HG03558 (cell line): ENCODE data around the gene OR2V1.
"Not testable (repeated sequence)": the region's sequence is repeated elsewhere in the genome, so short reads cannot be mapped to it uniquely, and the experiment has no call there.

Experiments
- ATAC-seq: cut with Tn5 transposase; IDR thresholded peaks from one replicate; pipeline ENCODE4 v1.9.1; 2021; ENCODE audit warnings: moderate number of reproducible peaks; ENCODE audit not compliant: unreplicated experiment; ENCODE audit errors: extremely low read depth

Gene OR2V1

DNA sequence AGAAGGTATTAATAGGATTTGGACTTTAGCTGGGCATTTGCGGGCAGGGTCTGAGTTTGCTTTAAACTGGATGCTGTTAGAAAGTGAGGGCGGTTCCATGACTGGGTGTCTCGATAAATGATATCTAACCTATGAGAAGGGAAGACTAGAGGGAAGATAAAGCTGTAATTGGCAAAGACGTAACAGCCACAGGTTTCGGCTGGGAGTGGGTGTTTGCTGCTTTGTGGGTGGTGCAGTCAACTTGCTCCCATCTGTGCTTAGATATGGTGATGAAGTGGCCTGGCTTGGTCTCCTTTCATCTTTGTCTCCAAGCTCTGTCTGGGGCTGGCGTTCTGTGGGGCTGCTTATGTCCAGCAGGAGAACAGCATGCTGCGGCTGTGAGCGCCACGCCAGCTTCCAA is 23.3 kb downstream of the OR2V1 start:
- no peak for ATAC-seq

DNA sequence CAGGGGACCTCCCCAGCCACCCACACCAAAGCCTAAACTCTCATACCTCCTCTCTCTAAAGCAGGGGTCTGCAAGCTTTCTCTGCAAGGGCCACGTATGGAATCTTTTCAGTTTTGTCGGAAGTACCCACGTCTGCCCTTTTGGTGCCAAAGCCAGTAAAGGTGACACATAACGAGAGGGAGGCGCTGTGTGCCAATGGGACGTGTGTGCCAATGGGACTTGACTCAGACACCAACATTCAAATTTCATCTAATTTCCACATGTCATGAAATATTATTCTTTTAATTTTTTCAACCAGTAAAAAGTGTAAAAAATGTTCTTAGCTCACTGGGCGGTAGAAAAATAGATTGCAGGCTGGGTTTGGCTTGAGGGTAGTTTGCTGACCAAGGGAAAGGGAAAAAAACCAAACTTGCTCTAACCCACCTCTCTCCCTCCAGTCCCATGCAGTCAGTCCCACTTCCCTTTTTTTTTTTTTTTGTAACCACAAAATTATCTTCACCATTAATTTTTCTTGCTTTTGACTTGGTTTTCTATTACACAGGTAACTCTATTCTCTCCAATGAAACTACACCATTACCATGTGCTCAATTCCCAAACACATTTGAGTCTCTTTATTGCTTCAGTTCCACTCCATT is 25.5 kb downstream of the OR2V1 start:
- no peak for ATAC-seq

DNA sequence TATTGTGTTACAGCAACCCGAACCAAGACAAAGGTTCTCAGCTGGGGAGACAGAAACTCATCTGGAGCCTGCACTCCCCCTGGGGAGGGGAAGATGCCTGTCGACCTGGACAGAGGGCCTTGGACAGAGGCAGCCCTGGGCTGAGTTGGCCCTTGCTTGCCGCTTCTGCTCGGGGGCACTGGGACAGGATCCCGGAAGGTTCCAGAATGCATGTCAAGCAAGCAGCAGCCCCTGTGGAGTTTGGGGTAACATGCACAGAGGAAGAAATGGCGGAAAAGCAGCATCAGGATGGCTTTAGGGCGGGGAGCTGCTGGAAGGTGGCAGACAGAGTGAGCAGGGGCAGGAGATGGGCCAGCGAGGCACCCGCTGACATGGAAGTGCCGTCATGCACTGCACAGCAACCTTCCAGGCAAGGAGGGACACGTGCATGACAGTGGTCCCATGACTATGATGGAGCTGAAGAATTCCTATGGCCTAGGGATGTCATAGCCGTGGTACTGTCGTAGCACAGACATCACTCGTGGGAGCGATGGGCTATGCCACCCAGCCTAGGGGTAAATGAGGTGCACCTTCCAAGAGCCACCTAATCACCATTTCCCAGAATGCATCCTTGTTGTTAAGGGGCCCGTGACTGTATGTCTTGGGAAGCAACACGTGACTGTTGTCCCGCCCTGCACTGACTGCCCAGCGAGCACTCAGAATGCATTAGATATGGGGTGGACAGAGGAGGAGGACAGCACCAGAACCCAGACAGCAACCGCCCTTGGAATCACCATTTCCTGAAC is 26.2 kb downstream of the OR2V1 start:
- not testable (repeated sequence) for ATAC-seq

DNA sequence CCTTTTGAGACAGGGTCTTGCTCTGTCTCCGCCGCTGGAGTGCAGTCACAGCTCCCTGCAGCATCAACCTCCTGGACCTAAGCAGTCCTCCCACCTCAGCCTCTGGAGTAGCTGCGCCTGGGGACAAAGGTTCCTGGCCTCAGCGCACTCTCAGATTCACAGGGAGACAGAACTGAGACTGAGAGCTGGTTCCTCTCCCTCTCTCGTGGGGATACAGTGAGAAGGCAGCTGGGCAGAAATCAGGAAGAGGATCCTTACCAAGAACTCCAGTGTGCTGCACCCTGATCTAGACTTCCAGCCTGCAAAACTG is 26.8 kb downstream of the OR2V1 start:
- not testable (repeated sequence) for ATAC-seq

DNA sequence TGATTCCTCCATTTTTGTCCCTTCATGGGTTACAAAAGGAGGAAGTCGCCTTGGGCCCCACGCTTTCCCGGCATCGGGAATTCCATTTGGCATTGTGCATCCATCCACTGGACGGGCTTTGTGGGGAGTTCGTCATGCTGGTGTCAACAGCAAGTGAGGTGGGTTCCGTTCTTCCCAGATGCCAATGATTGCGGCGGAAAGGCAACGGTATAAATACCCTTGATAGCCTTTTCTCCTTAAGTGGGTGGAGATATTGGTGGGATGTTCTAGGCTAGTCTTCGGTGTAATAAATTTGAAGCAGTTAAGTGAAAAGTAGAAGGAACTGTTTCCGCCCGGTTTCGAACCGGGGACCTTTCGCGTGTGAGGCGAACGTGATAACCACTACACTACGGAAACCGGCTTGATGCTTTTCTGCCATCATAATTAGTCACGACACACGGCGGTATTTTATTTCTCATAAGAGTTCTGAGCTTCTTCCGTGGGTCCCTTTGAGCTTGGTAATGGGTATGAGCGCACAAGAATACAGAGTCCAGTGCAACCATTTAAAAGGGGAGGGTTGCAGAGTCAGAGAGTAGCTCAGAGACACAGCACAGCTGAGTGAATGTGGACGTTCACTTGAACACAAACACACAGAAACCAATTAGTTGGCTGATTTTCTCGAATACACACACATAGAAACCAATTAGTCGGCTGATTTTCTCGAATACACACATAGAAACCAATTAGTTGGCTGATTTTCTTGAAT is 28.9 kb downstream of the OR2V1 start:
- not testable (repeated sequence) for ATAC-seq

DNA sequence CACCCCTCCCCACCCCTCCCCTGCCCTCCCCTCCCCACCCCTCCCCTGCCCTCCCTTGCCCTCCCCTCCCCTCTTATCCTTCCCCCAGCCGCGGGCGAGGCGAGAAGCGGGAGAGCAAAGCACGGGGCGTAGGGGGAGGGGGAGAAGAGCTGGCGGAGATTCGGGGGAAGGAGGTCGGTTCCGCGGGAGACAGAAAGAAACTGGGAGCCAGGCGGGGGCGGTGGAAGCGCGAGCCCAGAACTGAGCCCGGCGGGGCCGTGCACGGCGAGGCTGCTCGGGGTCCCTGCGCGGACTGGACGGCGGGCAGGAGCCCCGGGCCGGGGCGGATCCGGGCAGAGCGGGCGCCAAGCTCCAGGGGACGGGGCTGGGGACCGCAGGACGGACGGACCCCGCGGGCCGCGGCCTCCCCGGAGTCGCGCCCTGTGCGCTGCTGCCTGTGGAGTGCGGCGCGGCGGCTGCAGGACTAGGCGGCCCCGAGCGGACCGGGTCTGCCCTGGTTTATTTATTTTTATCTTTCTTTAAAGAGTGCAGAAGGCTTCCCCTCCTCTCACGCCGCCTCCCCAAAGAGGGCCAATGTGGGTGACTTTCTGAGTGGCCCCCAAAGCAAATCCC is 29.8 kb downstream of the OR2V1 start:
- ATAC-seq = not testable (repeated sequence)

DNA sequence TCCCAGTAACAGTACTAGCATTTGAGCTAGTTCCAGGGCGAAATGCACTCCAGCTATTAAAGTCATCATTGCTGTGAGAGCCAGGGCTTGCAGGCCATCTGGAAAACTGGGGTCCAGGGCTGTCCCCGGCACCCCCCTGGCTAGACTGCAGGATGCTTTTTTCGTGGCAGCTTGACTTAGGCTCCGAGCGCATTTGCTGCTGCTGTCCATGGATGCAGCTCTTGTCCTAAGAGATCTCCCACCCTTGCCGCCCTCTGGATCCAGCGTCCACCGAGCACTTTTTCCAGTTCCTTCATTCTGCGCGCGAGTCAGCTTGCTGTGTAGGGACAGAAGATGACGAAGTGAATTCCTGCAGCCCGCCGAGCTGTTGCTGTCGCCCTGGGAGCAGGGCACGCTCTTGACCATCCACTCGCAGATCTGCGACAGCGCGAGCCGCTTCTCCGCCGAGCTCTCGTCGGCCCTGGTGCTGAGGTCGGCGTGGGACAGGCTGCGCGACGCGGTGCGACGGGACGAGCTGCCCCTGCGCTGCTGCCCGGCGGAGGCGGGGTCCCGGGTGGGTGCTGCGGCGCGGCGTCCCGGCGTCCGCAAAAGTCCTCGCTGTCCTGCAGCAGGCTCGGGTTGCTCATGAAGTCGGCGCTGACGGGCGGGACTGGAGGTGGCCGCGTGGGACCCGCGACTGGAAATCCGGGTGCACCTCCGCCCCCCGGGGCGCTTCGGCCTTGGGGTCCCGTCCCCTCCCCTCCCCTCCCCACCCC is 30.7 kb downstream of the OR2V1 start:
- ATAC-seq = no peak

DNA sequence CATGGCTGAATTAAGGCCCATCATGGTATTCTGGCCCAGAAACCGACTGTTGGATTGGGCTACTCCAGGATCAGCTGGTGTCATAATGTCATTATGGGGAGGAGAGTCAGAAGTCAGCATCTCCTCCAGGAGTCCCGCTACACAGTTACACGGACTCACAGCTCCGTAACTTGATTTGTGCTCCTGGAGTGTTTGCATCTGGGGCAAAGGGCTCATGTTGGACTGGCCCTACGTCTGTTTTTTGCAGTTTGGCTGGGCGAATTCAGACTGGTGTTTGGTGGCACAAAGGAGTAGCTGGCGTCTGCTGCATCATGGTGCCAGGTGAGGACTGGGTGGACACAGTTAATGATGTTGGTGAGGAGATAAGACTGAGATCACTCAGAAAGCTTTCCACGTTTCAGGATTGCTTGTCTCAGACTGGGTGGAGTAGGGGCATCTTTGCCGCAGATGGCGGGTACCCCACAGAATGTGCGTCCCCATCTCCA is 31.3 kb downstream of the OR2V1 start:
- ATAC-seq = no peak

DNA sequence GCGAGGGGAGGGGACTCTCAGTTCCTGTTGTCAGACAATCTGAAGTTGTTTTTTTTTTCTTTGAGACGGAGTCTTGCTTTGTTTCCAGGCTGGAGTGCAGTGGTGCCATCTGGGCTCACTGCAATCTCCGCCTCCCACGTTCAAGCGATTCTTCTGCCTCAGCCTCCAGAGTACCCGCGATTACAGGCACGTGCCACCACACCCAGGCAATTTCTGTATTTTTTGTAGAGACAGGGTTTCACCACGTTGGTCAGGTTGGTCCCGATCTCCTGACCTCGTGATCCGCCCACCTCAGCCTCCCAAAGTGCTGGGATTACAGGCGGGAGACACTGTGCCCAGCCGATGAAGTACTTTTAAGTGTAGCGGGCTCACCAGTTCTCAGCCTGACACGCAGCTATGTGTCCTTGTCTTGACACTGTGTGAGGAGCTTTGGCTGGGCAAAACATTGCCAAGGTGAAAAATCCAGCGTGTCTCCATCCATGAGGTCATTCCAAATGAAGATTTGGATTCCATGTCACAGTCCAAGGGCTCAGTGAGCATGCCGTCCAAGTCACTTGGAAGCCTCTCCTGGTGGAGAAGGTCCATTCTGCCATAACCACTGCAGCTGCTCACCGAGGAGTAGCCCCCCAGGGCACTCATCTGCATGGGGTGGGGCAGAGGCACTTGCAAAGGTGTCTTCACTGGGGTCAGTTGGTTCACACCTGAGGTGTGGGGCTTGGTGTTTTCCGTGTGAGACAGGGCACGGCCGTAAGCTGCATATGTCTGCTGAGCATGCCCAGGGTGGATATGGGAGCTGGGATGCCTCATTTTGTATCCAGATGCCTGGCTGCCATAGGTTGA is 32.0 kb downstream of the OR2V1 start:
- no peak for ATAC-seq

DNA sequence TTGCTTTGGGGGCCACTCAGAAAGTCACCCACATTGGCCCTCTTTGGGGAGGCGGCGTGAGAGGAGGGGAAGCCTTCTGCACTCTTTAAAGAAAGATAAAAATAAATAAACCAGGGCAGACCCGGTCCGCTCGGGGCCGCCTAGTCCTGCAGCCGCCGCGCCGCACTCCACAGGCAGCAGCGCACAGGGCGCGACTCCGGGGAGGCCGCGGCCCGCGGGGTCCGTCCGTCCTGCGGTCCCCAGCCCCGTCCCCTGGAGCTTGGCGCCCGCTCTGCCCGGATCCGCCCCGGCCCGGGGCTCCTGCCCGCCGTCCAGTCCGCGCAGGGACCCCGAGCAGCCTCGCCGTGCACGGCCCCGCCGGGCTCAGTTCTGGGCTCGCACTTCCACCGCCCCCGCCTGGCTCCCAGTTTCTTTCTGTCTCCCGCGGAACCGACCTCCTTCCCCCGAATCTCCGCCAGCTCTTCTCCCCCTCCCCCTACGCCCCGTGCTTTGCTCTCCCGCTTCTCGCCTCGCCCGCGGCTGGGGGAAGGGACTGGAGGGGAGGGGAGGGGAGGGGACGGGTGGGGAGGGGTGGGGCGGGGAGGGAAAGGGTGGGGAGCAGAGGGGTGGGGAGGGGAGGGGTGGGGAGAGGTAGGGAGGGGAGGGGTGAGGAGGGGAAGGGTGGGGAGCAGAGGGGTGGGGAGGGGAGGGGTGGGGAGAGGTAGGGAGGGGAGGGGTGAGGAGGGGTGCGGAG is 33.0 kb downstream of the OR2V1 start:
- not testable (repeated sequence) for ATAC-seq

DNA sequence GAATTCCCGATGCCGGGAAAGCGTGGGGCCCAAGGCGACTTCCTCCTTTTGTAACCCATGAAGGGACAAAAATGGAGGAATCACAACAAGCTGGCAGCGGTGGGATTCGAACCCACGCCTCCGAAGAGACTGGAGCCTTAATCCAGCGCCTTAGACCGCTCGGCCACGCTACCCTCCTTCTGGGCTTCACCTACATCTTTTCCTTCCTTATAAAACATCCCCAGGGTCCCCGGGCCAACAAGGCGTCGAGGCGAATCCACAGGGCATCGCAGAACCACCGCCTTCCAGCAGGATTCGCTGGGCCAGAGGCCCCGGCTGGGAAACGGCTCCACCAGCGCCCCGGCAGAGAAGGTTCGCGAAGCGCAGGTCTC is 33.6 kb downstream of the OR2V1 start:
- ATAC-seq = not testable (repeated sequence)

DNA sequence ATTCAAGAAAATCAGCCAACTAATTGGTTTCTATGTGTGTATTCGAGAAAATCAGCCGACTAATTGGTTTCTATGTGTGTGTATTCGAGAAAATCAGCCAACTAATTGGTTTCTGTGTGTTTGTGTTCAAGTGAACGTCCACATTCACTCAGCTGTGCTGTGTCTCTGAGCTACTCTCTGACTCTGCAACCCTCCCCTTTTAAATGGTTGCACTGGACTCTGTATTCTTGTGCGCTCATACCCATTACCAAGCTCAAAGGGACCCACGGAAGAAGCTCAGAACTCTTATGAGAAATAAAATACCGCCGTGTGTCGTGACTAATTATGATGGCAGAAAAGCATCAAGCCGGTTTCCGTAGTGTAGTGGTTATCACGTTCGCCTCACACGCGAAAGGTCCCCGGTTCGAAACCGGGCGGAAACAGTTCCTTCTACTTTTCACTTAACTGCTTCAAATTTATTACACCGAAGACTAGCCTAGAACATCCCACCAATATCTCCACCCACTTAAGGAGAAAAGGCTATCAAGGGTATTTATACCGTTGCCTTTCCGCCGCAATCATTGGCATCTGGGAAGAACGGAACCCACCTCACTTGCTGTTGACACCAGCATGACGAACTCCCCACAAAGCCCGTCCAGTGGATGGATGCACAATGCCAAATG is 34.1 kb downstream of the OR2V1 start:
- not testable (repeated sequence) for ATAC-seq

DNA sequence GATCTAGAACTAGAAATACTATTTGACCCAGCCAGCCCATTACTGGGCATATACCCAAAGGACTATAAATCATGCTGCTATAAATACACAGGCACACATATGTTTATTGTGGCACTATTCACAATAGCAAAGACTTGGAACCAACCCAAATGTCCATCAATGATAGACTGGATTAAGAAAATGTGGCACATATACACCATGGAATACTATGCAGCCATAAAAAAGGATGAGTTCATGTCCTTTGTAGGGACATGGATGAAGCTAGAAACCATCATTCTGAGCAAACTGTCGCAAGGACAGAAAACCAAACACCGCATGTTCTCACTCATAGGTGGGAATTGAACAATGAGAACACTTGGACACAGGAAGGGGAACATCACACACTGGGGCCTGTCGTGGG is 35.8 kb downstream of the OR2V1 start:
- ATAC-seq = not testable (repeated sequence)

DNA sequence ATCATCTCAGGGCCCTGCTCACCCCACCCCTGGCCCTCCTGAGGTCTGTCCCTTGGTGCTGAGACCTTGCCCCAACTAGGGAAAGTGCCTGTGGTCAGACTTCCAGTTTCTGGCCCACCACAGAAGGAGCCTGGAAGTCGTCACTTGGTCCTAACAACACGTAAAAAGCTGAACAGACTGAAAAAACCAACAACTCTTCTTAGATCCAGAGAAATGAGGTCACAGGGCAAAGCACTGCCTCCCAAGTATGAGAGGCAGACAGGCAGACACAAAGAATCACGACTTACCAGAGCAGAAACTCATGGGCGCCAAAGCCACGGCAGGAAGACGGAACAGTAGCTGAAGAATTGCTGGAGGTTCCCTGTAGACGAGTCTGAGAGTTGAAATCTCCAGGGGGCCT is 38.5 kb downstream of the OR2V1 start:
- no peak for ATAC-seq

DNA sequence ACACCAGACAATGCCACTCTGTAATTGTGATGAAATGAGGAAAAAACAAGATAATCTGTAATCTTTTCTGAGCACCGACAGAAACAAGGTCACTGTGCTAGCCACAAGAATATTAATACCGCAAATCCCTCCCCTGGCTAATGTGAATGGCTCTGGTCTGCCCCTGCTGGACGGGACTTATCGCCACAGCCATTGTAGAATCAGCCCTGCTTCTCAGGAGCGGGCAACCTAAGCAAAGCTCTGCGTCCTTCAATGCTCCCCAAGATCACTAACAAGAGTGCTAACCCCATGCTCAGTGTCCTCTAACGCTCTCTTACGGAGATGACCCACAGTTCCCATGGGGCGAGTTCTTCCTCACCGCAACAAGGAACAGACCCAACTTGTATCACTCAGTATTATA is 42.7 kb downstream of the OR2V1 start:
- no peak for ATAC-seq

DNA sequence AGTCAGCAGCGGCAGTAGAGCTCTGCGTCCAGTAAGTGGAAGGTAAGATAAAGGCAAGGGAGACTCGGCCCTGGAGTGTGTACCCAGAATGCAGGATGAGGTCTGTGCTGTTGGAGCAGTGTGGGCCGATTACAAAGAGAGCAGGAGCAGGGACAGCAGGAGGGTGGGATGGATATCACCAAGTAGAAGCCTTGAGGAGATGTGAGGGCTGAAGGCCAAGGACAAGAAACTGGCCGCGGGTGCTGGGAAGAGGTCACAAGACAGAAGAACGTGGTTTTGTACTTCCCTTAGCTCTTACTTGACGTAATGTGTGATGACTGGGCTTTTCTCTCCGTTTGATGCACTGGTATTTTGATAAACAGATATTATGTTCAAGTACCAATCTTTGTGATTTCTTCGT is 43.7 kb downstream of the OR2V1 start:
- no peak for ATAC-seq

DNA sequence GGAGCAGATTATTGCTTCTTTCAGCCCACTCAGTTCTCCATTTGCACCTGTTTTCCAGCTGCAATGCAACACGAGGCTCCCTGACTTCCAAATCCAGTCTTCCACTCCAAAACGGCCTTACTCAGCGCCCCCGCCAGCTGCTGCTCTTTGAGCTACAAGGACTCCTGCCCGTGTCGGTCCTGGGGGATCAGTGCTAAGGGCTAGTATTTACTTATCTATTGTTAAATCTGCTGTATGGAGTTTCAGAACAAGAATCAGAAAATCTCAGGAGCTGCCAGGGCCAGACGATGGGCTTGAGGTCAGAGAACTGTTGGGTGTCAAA is 44.1 kb downstream of the OR2V1 start:
- ATAC-seq = no peak
